HG03175 (cell line): Measurements from ENCODE around the gene VASN.

Experiments used
- ATAC-seq: cut with Tn5 transposase; IDR thresholded peaks from one replicate; pipeline ENCODE4 v1.9.1; 2021; ENCODE audit warnings: mild to moderate bottlenecking, moderate library complexity; ENCODE audit not compliant: unreplicated experiment

The VASN gene

DNA sequence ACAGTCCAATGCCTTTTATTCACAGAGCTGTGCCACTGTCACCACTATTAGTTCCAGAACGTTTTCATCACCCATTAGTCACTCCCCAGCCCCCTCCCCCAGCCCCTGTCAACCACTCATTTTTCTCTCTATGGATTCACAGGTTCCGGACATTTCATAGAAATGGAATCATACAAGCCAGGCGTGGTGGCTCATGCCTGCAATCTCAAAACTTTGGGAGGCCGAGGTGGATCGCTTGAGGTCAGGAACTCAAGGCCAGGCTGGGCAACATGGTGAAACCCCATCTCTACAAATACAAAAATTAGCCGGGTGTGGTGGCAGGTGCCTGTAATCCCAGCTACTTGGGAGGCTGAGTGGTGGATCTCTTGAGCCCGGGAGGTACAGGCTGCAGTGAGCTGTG is 19.8 kb upstream of the VASN start:
- ATAC-seq = no peak

- ATAC-seq = no peak
These were observed 18.8 kb upstream of the VASN start for GRCh38 chr16:4352843-4353242.

GRCh38 chr16:4353675-4354074 is 18.0 kb upstream of the VASN start:
- ATAC-seq = no peak

GRCh38 chr16:4354512-4355409 is 16.9 kb upstream of the VASN start:
- no peak for ATAC-seq

GRCh38 chr16:4356820-4357219 is 14.8 kb upstream of the VASN start:
- no peak for ATAC-seq

DNA sequence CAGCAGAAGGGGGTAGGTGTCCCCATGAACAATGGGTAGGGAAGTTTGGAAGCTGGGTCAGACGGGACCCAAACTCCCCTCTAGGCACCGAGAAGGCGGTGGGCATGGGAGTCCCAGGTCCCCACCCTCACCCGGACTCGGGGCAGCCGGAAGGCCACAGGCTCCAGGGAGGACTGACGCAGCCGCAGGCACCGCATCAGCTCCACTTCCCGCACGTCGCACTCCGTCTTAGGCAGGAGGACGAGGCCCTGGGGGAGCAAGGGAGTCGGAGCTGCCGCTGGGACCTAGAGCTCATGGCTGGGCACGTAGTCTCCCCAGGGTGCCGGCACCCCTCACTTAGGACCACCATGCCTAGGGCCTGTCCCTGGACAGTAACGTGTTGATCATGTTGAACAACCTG is 13.4 kb upstream of the VASN start:
- no peak for ATAC-seq

DNA sequence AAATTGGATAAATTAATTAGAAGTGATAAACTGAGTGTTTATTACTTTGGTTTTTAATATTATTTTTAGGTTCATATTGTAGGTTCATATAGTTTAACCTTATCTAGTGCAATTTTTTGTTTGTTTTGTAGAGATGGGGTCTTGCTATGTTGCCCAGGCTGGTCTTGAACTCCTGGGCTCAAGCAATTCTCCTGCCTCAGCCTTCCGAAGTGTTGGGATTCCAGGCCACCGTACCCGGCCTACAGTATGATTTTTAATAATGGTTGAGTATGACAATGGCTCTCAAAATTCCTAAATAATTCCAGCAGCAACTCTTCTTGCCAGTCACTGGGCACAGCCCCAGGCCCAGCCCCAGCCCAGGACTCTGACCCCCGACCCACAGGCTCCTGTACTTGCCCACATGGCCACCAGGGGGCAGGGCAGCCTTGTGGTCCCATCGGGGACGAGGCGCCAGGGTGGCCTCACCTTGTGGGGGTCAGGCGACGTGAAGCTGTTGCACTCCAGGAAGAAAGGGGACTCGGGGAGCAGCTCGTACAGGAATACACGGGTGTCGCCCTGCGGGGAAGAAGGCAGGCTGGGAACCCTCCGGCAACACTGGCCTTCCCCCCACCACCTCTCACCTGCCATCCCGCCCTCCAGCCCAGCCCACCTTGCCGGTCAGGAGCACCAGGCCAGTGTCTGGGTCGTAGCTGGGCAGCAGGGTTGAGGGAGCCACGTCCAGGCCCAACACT is 12.7 kb upstream of the VASN start:
- ATAC-seq = no peak

DNA sequence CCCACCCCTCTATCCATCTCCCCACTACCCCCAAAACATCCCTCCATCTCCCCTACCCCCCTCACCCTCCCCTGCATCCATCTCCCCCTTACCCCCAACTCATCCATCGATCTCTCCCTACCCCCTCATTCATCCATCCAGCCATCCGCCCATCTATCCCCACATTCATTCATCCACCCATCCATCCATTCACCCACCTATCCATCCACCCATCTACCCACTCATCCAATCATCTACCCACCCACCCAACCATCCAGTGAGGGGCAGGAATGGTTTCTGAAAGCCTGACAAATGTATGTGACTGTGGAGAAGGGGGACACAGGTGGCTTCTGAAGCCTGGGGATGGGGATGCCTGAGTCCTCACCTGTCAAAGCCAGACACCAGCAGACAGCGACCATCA is 11.7 kb upstream of the VASN start:
- ATAC-seq = no peak

GRCh38 chr16:4360538-4361021 is 11.1 kb upstream of the VASN start:
- no peak for ATAC-seq

DNA sequence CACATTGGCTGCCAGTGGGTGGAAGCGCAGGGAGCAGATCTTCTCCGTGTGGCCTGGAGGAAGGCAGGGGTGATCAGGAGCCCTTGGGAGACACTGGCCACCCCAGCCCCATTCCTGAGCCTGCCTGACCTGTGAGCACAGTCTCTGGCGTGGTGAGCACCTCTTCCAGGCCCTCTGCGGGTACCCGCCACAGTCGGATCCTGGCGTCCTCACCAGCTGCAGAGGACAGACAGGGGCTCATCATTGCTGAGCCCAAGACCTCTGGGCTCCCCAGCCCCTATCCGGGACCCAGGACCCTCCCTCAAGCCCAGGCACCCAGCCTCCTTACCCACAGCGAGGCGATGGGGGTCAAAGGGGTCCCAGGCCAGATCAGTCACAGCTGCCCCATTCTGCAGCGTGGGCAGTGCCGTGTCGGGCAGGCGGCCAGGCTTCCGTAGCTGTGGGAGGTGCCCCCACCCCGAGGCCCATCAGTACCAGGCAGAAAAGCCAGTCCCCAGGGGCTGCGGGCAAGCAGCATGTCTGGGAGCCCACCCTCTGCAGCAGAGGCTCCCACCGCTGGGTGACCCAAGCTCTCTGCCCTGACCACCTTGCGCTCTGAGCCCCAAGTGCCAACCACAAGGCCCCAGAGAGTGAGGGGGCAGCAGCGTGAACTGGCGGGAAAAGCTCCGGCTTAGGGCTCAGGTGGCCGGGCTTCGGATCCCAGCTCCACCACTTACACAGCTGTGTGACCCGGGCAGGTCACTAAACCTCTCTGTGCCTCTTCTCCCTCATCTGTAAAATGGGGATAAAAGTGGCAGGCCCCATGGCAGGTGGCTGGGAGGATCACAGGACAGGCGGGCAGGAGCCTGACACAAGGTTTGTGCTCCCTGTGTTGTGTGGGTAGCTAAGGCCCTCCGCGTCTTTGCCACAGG is 10.4 kb upstream of the VASN start:
- no peak for ATAC-seq

DNA sequence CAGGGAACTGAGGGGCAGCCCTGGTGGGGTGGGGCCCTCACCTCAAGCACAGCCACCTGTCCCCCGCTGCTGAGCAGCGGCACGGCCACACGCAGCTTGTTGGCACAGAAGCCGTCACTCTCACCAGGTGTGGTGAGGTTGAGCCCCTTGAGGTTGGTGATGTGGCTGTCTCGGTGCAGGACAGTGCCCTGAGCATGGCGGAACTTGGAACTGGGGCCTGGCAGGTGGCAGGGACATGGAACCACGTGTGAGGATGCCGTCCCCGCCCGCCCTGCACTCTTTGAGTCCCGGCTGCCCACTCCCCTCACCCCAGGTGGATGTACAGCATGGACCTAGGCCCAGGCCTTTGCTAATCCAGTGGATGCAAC is 9.7 kb upstream of the VASN start:
- ATAC-seq = no peak

DNA sequence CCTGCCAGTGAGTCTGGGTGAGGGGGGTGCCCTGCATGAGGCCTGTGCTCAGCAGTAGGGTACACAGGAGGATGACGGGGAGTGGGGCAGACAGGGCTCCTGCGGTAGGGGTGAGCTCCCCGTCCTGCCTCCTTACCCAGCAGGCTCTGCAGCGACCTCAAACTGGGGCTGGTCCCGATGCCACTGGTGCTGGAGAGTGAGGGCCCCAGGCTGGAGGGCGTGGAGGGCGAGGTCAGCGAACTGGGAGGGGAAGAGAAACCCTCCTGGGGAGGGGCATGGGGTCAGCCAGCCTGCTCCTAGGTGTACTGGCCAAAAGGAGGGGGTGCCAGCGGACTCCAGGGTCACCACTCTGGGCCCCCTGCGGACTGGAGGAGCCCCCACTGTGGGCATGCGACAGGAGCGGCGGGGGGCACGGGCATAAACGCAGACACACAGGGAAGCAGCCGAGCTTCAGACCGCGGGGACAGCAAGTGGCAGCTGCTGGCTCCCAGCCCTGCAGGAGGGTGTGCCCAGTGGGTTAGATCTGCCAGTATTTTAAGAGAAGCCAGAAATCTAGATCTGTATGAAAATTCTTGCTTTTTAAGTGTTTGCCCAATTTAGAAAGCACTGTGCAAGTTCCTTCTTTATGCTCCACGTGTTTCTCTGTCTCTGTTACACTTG is 9.0 kb upstream of the VASN start:
- no peak for ATAC-seq

GRCh38 chr16:4364196-4365013 is 7.2 kb upstream of the VASN start:
- ATAC-seq = no peak

DNA sequence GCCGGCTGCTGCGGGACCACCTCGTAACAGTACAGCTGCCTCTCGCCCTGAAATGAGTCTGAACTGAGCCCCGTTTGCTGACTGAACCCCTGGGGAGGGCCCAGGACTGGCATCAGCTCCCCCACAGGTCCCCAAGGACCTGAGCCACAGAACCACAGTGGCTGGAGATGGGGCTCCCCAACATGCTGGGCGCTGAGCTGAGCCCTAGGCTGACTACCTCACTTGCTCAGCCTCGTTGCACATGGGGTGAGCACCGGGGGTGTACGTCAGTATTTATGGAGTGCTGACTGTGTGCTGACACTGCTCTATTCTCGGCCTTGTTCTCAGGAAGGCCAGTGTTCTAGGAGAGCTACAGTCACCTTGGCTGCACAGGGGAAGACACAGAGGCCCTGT is 6.6 kb upstream of the VASN start:
- ATAC-seq = peak; percentile 73

DNA sequence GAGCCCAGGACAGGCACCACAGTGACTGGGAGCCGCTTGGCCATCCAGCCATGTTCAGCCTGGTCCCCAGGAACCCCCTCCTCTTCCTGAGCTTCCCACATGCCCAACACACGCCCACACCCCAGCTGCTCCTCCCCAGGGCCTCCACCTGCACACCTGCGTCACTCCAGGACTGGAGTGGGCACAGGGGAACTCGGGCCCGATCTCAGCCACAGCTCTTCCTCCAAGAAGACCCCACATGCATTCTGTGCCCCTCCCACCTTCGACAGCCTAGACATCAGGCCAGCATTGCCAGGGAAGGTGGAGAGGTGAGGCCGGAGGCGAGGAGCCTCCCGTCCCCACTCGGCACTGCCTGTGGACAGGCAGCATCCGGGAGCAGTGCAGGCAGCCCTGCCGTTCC is 6.0 kb upstream of the VASN start:
- no peak for ATAC-seq

DNA sequence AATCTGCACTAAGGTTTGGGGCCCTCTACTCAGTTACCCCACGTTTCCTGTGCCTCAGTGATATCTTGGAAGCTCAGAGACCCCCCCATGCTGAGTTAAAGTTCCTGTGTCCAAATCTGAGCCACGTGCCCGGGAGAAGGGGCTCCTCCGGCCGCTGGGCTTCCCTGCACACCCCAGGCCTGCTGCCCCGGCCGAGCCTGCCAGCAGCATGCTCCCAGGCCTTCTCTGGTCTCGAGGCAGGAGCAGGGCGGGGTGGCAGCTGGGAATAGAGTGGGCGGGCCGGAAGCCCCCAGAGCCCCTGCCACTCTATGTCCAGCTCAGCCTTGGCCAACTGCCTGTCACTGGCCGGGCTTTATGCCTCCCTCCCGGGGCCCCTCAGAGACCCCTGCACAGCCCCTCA is 5.6 kb upstream of the VASN start:
- ATAC-seq = no peak

GRCh38 chr16:4367393-4367856 is 4.2 kb upstream of the VASN start:
- ATAC-seq = no peak

GRCh38 chr16:4369007-4369733 is 2.5 kb upstream of the VASN start:
- no peak for ATAC-seq

DNA sequence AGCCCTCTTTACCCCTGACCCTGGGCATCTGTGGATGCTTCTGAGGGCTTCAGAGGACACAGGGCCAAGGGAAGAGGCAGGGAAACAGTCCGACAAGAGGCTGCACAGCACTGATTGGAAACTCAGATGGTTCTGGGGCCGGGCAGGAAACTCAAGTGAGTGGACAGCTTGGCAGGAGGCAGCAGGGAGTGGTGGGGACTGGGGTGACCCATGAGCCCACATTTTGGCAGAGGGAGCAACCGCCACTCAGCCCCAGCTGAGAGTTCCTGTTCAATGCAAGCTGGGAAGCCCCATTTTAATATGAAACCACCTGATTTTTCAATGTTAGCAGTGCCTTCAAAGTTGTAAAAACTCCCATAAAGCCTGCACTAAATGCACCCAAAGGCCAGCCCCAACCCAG is 1.5 kb upstream of the VASN start:
- ATAC-seq = no peak
